Measurements from ENCODE around the gene SLC6A18. TPM values are rescaled to one million over a fixed set of nuclear protein-coding genes. Genes with fewer than 3 reads are reported as not detected.
"Not testable (repeated sequence)": the region's sequence is repeated elsewhere in the genome, so short reads cannot be mapped to it uniquely, and the experiment has no call there.

Gene SLC6A18
- total RNA-seq, 1 donor from 2014 or later, result not detected

GRCh38 chr5:1272201-1272600, 47.0 kb downstream of the SLC6A18 start:
- no peak for DNase-seq (ENCODE audit: low read depth in 2 of 2)

- no peak for DNase-seq (ENCODE audit: low read depth in 2 of 2)
Measured at GRCh38 chr5:1273745-1274144, 48.6 kb downstream of the SLC6A18 start.

- DNase-seq (ENCODE audit: low read depth in 2 of 2), result no peak
Measured at GRCh38 chr5:1274471-1274870, 49.3 kb downstream of the SLC6A18 start.

- not testable (repeated sequence) for DNase-seq (ENCODE audit: low read depth in 2 of 2)
Measured at GRCh38 chr5:1275397-1276391, 50.5 kb downstream of the SLC6A18 start.

GRCh38 chr5:1276930-1277329, 51.7 kb downstream of the SLC6A18 start:
- DNase-seq (ENCODE audit: low read depth in 2 of 2), result no peak

GRCh38 chr5:1277331-1277730, 52.1 kb downstream of the SLC6A18 start:
- DNase-seq (ENCODE audit: low read depth in 2 of 2), result no peak

GRCh38 chr5:1277781-1278180, 52.6 kb downstream of the SLC6A18 start:
- no peak for DNase-seq (ENCODE audit: low read depth in 2 of 2)

- no peak for DNase-seq (ENCODE audit: low read depth in 2 of 2)
Measured at GRCh38 chr5:1278216-1278615, 53.0 kb downstream of the SLC6A18 start.

GRCh38 chr5:1278656-1279442, 53.7 kb downstream of the SLC6A18 start:
- DNase-seq (ENCODE audit: low read depth in 2 of 2), result no peak

GRCh38 chr5:1279443-1280151, 54.4 kb downstream of the SLC6A18 start:
- DNase-seq (ENCODE audit: low read depth in 2 of 2), result no peak

GRCh38 chr5:1280177-1281037, 55.2 kb downstream of the SLC6A18 start:
- no peak for DNase-seq (ENCODE audit: low read depth in 2 of 2)

- no peak for DNase-seq (ENCODE audit: low read depth in 2 of 2)
Measured at GRCh38 chr5:1281038-1281882, 56.1 kb downstream of the SLC6A18 start.

GRCh38 chr5:1282131-1282992, 57.2 kb downstream of the SLC6A18 start:
- no peak for DNase-seq (ENCODE audit: low read depth in 2 of 2)

GRCh38 chr5:1282993-1283728, 58.0 kb downstream of the SLC6A18 start:
- DNase-seq (ENCODE audit: low read depth in 2 of 2), result not testable (repeated sequence)

- not testable (repeated sequence) for DNase-seq (ENCODE audit: low read depth in 2 of 2)
Measured at GRCh38 chr5:1283729-1284041, 58.5 kb downstream of the SLC6A18 start.

- DNase-seq (ENCODE audit: low read depth in 2 of 2), result not testable (repeated sequence)
Measured at GRCh38 chr5:1284336-1284970, 59.3 kb downstream of the SLC6A18 start.

GRCh38 chr5:1285141-1285540, 60.0 kb downstream of the SLC6A18 start:
- DNase-seq (ENCODE audit: low read depth in 2 of 2), result no peak

GRCh38 chr5:1285883-1286291, 60.7 kb downstream of the SLC6A18 start:
- no peak for DNase-seq (ENCODE audit: low read depth in 2 of 2)
